BLaER1 treated with 17β-estradiol and CSF1 and Interleukin-3, amounts not matched to agents 10 nM and 100 nM (cell line): ENCODE data around the gene BTAF1.

Experiments used
- H3K27ac ChIP-seq, 11 experiments: shearing (Covaris generic); formaldehyde crosslinking; 2 replicates each; pipeline ENCODE4 v1.8.1; 2022
- H3K27me3 ChIP-seq, 11 experiments: shearing (Covaris generic); formaldehyde crosslinking; 2 replicates each; pipeline ENCODE4 v1.8.1; 2022
- H3K36me3 ChIP-seq, 11 experiments: shearing (Covaris generic); formaldehyde crosslinking; 2 replicates each; pipeline ENCODE4 v1.8.1; 2022
- H3K4me1 ChIP-seq, 10 experiments: shearing (Covaris generic); formaldehyde crosslinking; 2 replicates each; pipeline ENCODE4 v1.8.1; 2022
- H3K4me2 ChIP-seq, 11 experiments: shearing (Covaris generic); formaldehyde crosslinking; 2 replicates each; pipeline ENCODE4 v1.8.1; 2022
- H3K4me3 ChIP-seq, 10 experiments: shearing (Covaris generic); formaldehyde crosslinking; 2 replicates each; pipeline ENCODE4 v1.8.1; 2022
- H3K9ac ChIP-seq, 11 experiments: shearing (Covaris generic); formaldehyde crosslinking; 2 replicates each; pipeline ENCODE4 v1.8.1; 2022
- H3K9me3 ChIP-seq, 11 experiments: shearing (Covaris generic); formaldehyde crosslinking; replicated peaks in 1 of 11; 2 replicates each; pipeline ENCODE4 v1.8.1; 2022
- H4K20me1 ChIP-seq, 11 experiments: shearing (Covaris generic); formaldehyde crosslinking; 2 replicates each; pipeline ENCODE4 v1.8.1; 2022
- Cebpa-rat ChIP-seq, 11 experiments: shearing (Covaris generic); IDR thresholded peaks; 2 replicates each; pipeline ENCODE4 v1.8.1; 2022

BTAF1 gene

GRCh38 chr10:91944880-91945630 lies 21.5 kb downstream of the BTAF1 start:
- Histone ChIP-seq H3K36me3 (peaks cover 75 to 96% (median 86%) of the 10 kb centered on the region in 11 experiments), H3K9me3 (peaks cover 0 to 4% (median 0%) of the 10 kb centered on the region in 11 experiments; a peak in 1 of 22 replicates), H4K20me1 (peaks cover 15 to 86% (median 48%) of the 10 kb centered on the region in 11 experiments; a peak in 20 of 22 replicates), H3K27ac (no peak overlapping the region), H3K4me2 (no peak overlapping the region), H3K9ac (no peak overlapping the region), H3K4me1 (peaks cover 0 to 5% (median 0%) of the 10 kb centered on the region in 10 experiments; a peak in 2 of 20 replicates), H3K4me3 (no peak overlapping the region), H3K27me3 (no peaks in the 10 kb centered on the region)
- no peak for TF ChIP-seq Cebpa-rat (IDR thresholded peaks at IDR 0.05)

- no peaks in the 10 kb centered on the region for H3K27me3 ChIP-seq
- H3K27ac ChIP-seq, result no peak overlapping the region
- peaks cover 94 to 100% (median 99%) of the 10 kb centered on the region in 11 experiments for H3K36me3 ChIP-seq
- no peak for TF ChIP-seq Cebpa-rat (IDR thresholded peaks at IDR 0.05)
- no peak overlapping the region for H3K4me3 ChIP-seq
- peaks cover 0 to 4% (median 0%) of the 10 kb centered on the region in 11 experiments; a peak in 1 of 22 replicates for H3K9me3 ChIP-seq
- H3K9ac ChIP-seq, result no peak overlapping the region
- peaks cover 6 to 72% (median 26%) of the 10 kb centered on the region in 11 experiments; a peak in 17 of 22 replicates for H4K20me1 ChIP-seq
- no peak overlapping the region for H3K4me2 ChIP-seq
- peaks cover 0 to 5% (median 0%) of the 10 kb centered on the region in 10 experiments; a peak in 1 of 20 replicates for H3K4me1 ChIP-seq
These were observed 30.1 kb downstream of the BTAF1 start for GRCh38 chr10:91953600-91954160.

- no peak overlapping the region for H3K4me2 ChIP-seq
- H3K36me3 ChIP-seq, result peaks cover 94 to 100% (median 100%) of the 10 kb centered on the region in 11 experiments
- no peak overlapping the region for H3K9ac ChIP-seq
- peaks cover 0 to 58% (median 18%) of the 10 kb centered on the region in 11 experiments; a peak in 14 of 22 replicates for H4K20me1 ChIP-seq
- H3K4me1 ChIP-seq, result peaks cover 0 to 5% (median 0%) of the 10 kb centered on the region in 10 experiments; a peak in 1 of 20 replicates
- H3K27me3 ChIP-seq, result no peaks in the 10 kb centered on the region
- no peaks in the 10 kb centered on the region for H3K9me3 ChIP-seq
- no peak overlapping the region for H3K27ac ChIP-seq
- H3K4me3 ChIP-seq, result no peak overlapping the region
- TF ChIP-seq Cebpa-rat (IDR thresholded peaks at IDR 0.05), result no peak
These were observed 31.5 kb downstream of the BTAF1 start for GRCh38 chr10:91955114-91955513.

GRCh38 chr10:91957091-91957490 lies 33.5 kb downstream of the BTAF1 start:
- Histone ChIP-seq H3K9me3 (no peaks in the 10 kb centered on the region), H3K27me3 (no peaks in the 10 kb centered on the region), H3K4me2 (no peak overlapping the region), H3K27ac (no peak overlapping the region), H3K4me1 (peaks cover 0 to 3% (median 0%) of the 10 kb centered on the region in 10 experiments; a peak in 1 of 20 replicates), H3K9ac (no peak overlapping the region), H3K4me3 (no peak overlapping the region), H3K36me3 (peaks cover 94 to 100% (median 100%) of the 10 kb centered on the region in 11 experiments), H4K20me1 (peaks cover 0 to 47% (median 17%) of the 10 kb centered on the region in 11 experiments; a peak in 11 of 22 replicates)
- no peak for TF ChIP-seq Cebpa-rat (IDR thresholded peaks at IDR 0.05)

- Histone ChIP-seq H3K4me2 (no peak overlapping the region), H3K27me3 (no peaks in the 10 kb centered on the region), H3K4me1 (no peaks in the 10 kb centered on the region), H3K9me3 (no peaks in the 10 kb centered on the region), H4K20me1 (peaks cover 0 to 4% (median 0%) of the 10 kb centered on the region in 11 experiments; a peak in 3 of 22 replicates), H3K9ac (no peak overlapping the region), H3K4me3 (no peak overlapping the region), H3K36me3 (peaks cover 84 to 100% (median 96%) of the 10 kb centered on the region in 11 experiments), H3K27ac (no peak overlapping the region)
- TF ChIP-seq Cebpa-rat (IDR thresholded peaks at IDR 0.05), result no peak
These were observed 45.7 kb downstream of the BTAF1 start for GRCh38 chr10:91969297-91969696.

- no peak overlapping the region for H3K9ac ChIP-seq
- no peak overlapping the region for H3K4me2 ChIP-seq
- H3K27me3 ChIP-seq, result no peaks in the 10 kb centered on the region
- H3K36me3 ChIP-seq, result peaks cover 72 to 100% (median 92%) of the 10 kb centered on the region in 11 experiments
- no peak overlapping the region for H3K27ac ChIP-seq
- peaks cover 0 to 4% (median 0%) of the 10 kb centered on the region in 11 experiments; a peak in 2 of 22 replicates for H4K20me1 ChIP-seq
- no peaks in the 10 kb centered on the region for H3K9me3 ChIP-seq
- H3K4me3 ChIP-seq, result no peak overlapping the region
- no peak for TF ChIP-seq Cebpa-rat (IDR thresholded peaks at IDR 0.05)
- H3K4me1 ChIP-seq, result no peaks in the 10 kb centered on the region
These were observed 51.4 kb downstream of the BTAF1 start for GRCh38 chr10:91974960-91975359.

GRCh38 chr10:91975438-91975837 lies 51.9 kb downstream of the BTAF1 start:
- Histone ChIP-seq H3K36me3 (peaks cover 72 to 100% (median 92%) of the 10 kb centered on the region in 11 experiments), H3K27me3 (no peaks in the 10 kb centered on the region), H3K4me1 (no peaks in the 10 kb centered on the region), H4K20me1 (peaks cover 0 to 4% (median 0%) of the 10 kb centered on the region in 11 experiments; a peak in 2 of 22 replicates), H3K4me3 (no peak overlapping the region), H3K27ac (no peak overlapping the region), H3K9ac (no peak overlapping the region), H3K9me3 (no peaks in the 10 kb centered on the region), H3K4me2 (no peak overlapping the region)
- no peak for TF ChIP-seq Cebpa-rat (IDR thresholded peaks at IDR 0.05)

- peaks cover 73 to 100% (median 92%) of the 10 kb centered on the region in 11 experiments for H3K36me3 ChIP-seq
- no peaks in the 10 kb centered on the region for H3K4me1 ChIP-seq
- H3K4me2 ChIP-seq, result no peak overlapping the region
- H3K27ac ChIP-seq, result no peak overlapping the region
- H3K9ac ChIP-seq, result no peak overlapping the region
- no peak overlapping the region for H3K4me3 ChIP-seq
- TF ChIP-seq Cebpa-rat (IDR thresholded peaks at IDR 0.05), result no peak
- H3K9me3 ChIP-seq, result no peaks in the 10 kb centered on the region
- peaks cover 0 to 4% (median 0%) of the 10 kb centered on the region in 11 experiments; a peak in 2 of 22 replicates for H4K20me1 ChIP-seq
- no peaks in the 10 kb centered on the region for H3K27me3 ChIP-seq
These were observed 52.9 kb downstream of the BTAF1 start for GRCh38 chr10:91976317-91977051.

- H3K36me3 ChIP-seq, result peaks cover 76 to 100% (median 92%) of the 10 kb centered on the region in 11 experiments
These were observed 53.9 kb downstream of the BTAF1 start for GRCh38 chr10:91977491-91977890.

More at GRCh38 chr10:91977491-91977890, 53.9 kb downstream of the BTAF1 start:
- no peaks in the 10 kb centered on the region for H3K9me3 ChIP-seq
- no peak for TF ChIP-seq Cebpa-rat (IDR thresholded peaks at IDR 0.05)
- no peak overlapping the region for H3K27ac ChIP-seq
- H3K9ac ChIP-seq, result no peak overlapping the region
- no peaks in the 10 kb centered on the region for H3K4me1 ChIP-seq
- H3K4me2 ChIP-seq, result no peak overlapping the region
- H3K27me3 ChIP-seq, result no peaks in the 10 kb centered on the region
- H3K4me3 ChIP-seq, result no peak overlapping the region
- peaks cover 0 to 4% (median 0%) of the 10 kb centered on the region in 11 experiments; a peak in 3 of 22 replicates for H4K20me1 ChIP-seq
